Lower leg skin (tissue), 3 donors: ENCODE measurements around the gene GLCE.

Experiments used
- POLR2A ChIP-seq, 2 donors: fragments of 450-650 bp; IDR thresholded peaks; one replicate each; pipeline ENCODE4 v1.6.1; 2016 to 2017; ENCODE audit warnings: antibody characterized with exemption in 2 of 2, mild to moderate bottlenecking in 1 of 2, moderate library complexity in 1 of 2
- TF ChIP-seq, protein P1 (sequence below), 3 donors: fragments of 450-650 bp; IDR thresholded peaks; one replicate each; pipeline ENCODE4 v1.5.1; 2016; ENCODE audit warnings: antibody characterized with exemption in 3 of 3, mild to moderate bottlenecking in 3 of 3, moderate library complexity in 2 of 3

DNA sequence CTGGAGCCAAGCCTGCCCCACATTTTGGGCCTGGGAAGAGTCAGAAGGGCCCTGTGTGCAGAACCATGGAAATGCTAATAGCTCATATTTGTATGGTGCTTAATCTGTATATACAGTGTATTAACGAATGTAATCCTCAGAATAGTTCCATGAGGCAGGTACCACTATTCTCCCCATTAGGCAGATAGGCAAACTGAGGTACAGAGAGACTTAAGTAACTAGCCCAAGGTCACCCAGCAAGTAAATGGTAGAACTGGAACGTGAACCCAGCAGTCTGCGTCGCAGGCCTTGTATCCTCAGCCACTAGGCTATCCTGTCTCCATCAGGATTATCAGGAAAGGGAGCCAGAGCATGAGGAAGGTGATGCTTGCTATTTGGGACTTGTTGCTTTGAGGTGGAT is 28.0 kb upstream of the GLCE start:
- TF ChIP-seq, protein P1, sequence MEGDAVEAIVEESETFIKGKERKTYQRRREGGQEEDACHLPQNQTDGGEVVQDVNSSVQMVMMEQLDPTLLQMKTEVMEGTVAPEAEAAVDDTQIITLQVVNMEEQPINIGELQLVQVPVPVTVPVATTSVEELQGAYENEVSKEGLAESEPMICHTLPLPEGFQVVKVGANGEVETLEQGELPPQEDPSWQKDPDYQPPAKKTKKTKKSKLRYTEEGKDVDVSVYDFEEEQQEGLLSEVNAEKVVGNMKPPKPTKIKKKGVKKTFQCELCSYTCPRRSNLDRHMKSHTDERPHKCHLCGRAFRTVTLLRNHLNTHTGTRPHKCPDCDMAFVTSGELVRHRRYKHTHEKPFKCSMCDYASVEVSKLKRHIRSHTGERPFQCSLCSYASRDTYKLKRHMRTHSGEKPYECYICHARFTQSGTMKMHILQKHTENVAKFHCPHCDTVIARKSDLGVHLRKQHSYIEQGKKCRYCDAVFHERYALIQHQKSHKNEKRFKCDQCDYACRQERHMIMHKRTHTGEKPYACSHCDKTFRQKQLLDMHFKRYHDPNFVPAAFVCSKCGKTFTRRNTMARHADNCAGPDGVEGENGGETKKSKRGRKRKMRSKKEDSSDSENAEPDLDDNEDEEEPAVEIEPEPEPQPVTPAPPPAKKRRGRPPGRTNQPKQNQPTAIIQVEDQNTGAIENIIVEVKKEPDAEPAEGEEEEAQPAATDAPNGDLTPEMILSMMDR (IDR thresholded peaks at IDR 0.05) = no peak
- no peak for TF ChIP-seq POLR2A (IDR thresholded peaks at IDR 0.05)
